PC-3 (cell line): ENCODE results near the gene FAM131C.
"Not testable (repeated sequence)": the region's sequence is repeated elsewhere in the genome, so short reads cannot be mapped to it uniquely, and the experiment has no call there.

Experiments
- EZH2 ChIP-seq: fragments of 300-600 bp; sonication (generic); IDR thresholded peaks from one replicate; pipeline ENCODE4 v1.6.1; 2017; ENCODE audit warnings: antibody characterized with exemption, mild to moderate bottlenecking, low read length; ENCODE audit not compliant: unreplicated experiment
- TF ChIP-seq, protein P1 (sequence below): fragments of 300-600 bp; sonication (generic); conservative IDR thresholded peaks from 2 replicates; pipeline ENCODE4 v1.5.1; 2017; ENCODE audit warnings: antibody characterized with exemption, low read depth, mild to moderate bottlenecking, low read length

DNA sequence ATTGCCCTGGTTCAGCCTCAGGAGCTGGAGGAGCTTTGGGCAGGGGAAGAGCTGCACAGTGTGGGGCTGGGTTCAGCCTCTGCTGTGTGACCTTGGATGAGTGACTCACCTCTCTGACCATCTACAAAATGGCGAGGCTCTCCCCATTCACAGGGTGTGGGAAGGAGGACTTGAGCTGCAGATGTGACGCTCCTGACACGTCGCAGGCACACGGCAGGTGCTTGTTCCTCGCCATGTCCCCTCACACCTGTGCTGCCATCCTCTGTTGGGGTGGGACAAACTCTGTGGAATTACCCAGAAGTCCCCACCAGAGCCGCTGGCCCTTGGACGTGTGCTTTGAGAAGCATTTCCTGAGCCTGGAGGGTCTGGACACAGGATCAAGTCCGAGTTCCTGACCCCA lies 52.6 kb downstream of the FAM131C start:
- TF ChIP-seq, protein P1, sequence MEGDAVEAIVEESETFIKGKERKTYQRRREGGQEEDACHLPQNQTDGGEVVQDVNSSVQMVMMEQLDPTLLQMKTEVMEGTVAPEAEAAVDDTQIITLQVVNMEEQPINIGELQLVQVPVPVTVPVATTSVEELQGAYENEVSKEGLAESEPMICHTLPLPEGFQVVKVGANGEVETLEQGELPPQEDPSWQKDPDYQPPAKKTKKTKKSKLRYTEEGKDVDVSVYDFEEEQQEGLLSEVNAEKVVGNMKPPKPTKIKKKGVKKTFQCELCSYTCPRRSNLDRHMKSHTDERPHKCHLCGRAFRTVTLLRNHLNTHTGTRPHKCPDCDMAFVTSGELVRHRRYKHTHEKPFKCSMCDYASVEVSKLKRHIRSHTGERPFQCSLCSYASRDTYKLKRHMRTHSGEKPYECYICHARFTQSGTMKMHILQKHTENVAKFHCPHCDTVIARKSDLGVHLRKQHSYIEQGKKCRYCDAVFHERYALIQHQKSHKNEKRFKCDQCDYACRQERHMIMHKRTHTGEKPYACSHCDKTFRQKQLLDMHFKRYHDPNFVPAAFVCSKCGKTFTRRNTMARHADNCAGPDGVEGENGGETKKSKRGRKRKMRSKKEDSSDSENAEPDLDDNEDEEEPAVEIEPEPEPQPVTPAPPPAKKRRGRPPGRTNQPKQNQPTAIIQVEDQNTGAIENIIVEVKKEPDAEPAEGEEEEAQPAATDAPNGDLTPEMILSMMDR = not testable (repeated sequence)
- not testable (repeated sequence) for TF ChIP-seq EZH2
